ENCODE measurements around the gene CD200R1. TPM values are rescaled to one million over a fixed set of nuclear protein-coding genes. Genes with fewer than 3 reads are reported as not detected.
A peak's percentile ranks its signal among the peaks of the same experiment; 100 is the strongest.

CD200R1 gene
- polyA plus RNA-seq, 4 donors, result 0.27 to 1.3 (median 0.48) TPM; not detected in 1

DNA sequence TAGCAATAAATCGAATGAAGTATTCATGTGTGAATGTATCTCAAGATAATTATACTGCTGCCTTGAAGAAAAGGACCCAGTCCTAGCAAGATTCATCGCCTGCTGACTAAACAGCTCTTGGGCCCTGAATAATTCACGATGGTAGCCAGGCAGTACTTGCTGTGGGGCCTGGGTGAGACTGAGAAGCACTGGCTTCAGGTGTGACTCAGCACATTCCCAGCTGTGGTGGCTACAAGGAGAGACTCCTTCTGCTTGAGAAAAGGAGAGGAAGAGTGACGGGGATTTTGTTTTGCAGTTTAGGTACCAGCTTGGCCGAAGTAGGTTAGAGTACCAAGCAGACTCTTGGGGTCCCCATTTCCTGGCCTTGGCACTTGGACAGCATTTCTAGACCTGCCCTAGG is 80.6 kb downstream of the CD200R1 start:
- Histone ChIP-seq H3K4me3 (ENCODE audit: low read depth in 1 of 3, low read length in 3 of 3) (no peak overlapping the region), H3K4me1 (ENCODE audit: control insufficient read depth in 3 of 3, insufficient read depth in 2 of 3, low read depth in 1 of 3, low read length in 2 of 3) (no peaks in the 10 kb centered on the region), H3K9me3 (ENCODE audit: control insufficient read depth in 2 of 2, insufficient read depth in 1 of 2, low read depth in 1 of 2, low read length in 1 of 2) (no peaks in the 10 kb centered on the region), H3K27me3 (ENCODE audit: control insufficient read depth in 3 of 3, insufficient read depth in 3 of 3, low read length in 3 of 3) (no peaks in the 10 kb centered on the region), H3K27ac (ENCODE audit: low read depth in 1 of 3, low read length in 2 of 3) (no peak overlapping the region), H3K36me3 (ENCODE audit: control insufficient read depth in 3 of 3, insufficient read depth in 2 of 3, low read depth in 1 of 3, low read length in 3 of 3) (no peaks in the 10 kb centered on the region)
- FAIRE-seq (no peak), DNase-seq (no peak)
- 76 to 80% (median 76%) methylated on average over 5 of the region's 5 CpGs for WGBS, 3 donors

DNA sequence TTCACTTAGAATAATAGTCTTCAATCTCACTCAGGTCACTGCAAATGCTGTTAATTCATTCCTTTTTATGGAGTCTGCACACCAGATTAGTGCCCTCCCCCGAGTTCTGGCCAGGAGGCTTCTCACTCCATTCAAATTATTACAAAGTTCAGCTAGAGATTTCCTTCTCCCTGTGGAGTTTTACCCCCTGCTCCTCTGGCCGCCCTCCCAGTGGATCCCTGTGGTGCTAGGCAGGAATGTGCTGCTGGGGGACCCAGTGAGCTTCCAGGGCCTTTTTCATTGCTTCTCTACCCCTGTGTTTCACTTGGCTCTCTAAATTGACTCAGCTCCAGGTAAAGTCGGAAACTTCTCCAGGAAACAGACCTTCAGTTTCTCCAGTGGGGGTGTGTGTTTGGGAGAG is 85.5 kb downstream of the CD200R1 start:
- Histone ChIP-seq H3K9me3 (ENCODE audit: control insufficient read depth in 2 of 2, insufficient read depth in 1 of 2, low read depth in 1 of 2, low read length in 1 of 2) (no peaks in the 10 kb centered on the region), H3K27ac (ENCODE audit: low read depth in 1 of 3, low read length in 2 of 3) (no peak overlapping the region), H3K27me3 (ENCODE audit: control insufficient read depth in 3 of 3, insufficient read depth in 3 of 3, low read length in 3 of 3) (no peaks in the 10 kb centered on the region), H3K4me3 (ENCODE audit: low read depth in 1 of 3, low read length in 3 of 3) (no peak overlapping the region), H3K4me1 (ENCODE audit: control insufficient read depth in 3 of 3, insufficient read depth in 2 of 3, low read depth in 1 of 3, low read length in 2 of 3) (no peaks in the 10 kb centered on the region), H3K36me3 (ENCODE audit: control insufficient read depth in 3 of 3, insufficient read depth in 2 of 3, low read depth in 1 of 3, low read length in 3 of 3) (no peaks in the 10 kb centered on the region)
- DNase-seq, result no peak
- FAIRE-seq, result no peak
- WGBS, 3 donors, result 58 to 74% (median 62%) methylated on average over 3 of the region's 3 CpGs

DNA sequence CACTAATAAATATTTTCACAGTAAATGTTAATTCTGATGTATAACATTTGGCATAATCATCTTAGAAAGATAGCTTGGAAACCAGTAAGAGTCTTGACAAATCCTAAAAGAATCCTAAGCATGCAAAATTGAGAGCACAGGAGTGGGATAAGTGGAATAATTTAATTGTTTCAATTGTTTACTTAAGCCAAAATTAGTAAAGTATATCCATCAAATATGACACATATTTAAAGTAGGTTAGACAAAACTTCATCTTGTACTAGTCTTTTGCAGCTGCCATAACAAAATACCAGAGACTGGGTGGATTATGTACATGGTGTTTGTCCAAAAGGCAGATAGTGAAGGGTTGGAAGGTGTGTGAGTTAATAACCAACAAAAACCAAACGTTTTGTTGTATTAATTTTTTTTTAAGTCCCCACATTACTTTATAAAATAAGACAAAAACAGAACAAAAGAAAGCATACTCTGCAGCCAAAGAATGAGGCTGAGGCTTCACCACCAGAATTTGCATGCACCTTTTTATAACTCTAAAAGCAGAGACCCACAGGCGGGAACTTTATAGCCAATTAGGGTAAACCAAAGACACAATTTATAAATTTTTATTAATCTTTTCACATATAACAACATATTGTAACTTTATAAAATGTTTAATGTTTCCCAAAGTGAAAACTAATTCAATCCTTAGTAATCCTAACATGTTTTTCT is 86.4 kb downstream of the CD200R1 start:
- DNase-seq, result no peak
- WGBS, 3 donors, result 45 to 54% (median 47%) methylated on average over 2 of the region's 2 CpGs
- Histone ChIP-seq H3K27me3 (ENCODE audit: control insufficient read depth in 3 of 3, insufficient read depth in 3 of 3, low read length in 3 of 3) (no peaks in the 10 kb centered on the region), H3K27ac (ENCODE audit: low read depth in 1 of 3, low read length in 2 of 3) (no peak overlapping the region), H3K9me3 (ENCODE audit: control insufficient read depth in 2 of 2, insufficient read depth in 1 of 2, low read depth in 1 of 2, low read length in 1 of 2) (no peaks in the 10 kb centered on the region), H3K36me3 (ENCODE audit: control insufficient read depth in 3 of 3, insufficient read depth in 2 of 3, low read depth in 1 of 3, low read length in 3 of 3) (no peaks in the 10 kb centered on the region), H3K4me3 (ENCODE audit: low read depth in 1 of 3, low read length in 3 of 3) (no peak overlapping the region), H3K4me1 (ENCODE audit: control insufficient read depth in 3 of 3, insufficient read depth in 2 of 3, low read depth in 1 of 3, low read length in 2 of 3) (no peaks in the 10 kb centered on the region)
- no peak for FAIRE-seq

DNA sequence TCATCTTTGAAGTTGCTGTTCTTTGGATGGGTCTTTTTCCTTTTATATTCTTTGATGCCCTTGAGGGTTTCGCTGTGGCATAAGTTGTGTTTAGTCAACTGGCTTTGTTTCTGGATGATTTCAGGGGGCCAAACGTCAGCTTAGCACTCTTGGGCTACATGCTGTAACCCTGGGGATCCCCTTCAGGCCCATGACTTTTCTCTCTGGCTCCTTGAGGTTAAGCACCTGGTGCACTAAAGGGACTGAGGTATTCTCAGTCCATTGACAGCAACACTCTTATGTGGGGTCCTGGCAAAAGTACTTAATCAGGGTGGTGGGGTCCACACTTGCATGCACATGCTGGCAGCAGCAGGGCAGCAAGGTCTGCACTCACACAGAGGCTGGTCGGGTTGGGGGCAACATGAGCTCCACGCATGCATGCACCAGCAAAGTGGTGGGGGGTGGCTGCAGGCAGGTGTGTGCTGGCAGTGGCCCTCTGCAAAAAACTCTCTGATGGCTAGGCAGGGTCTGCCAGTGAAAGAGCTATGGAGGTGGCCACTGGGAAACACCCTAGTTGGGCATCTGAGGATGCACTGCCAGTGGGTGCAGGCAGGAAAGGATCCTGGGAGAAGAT is 90.1 kb downstream of the CD200R1 start:
- no peaks in the 10 kb centered on the region for H3K27me3 ChIP-seq (ENCODE audit: control insufficient read depth in 3 of 3, insufficient read depth in 3 of 3, low read length in 3 of 3)
- H3K27ac ChIP-seq (ENCODE audit: low read depth in 1 of 3, low read length in 2 of 3), result no peak overlapping the region
- no peak for FAIRE-seq
- H3K9me3 ChIP-seq (ENCODE audit: control insufficient read depth in 2 of 2, insufficient read depth in 1 of 2, low read depth in 1 of 2, low read length in 1 of 2), result no peaks in the 10 kb centered on the region
- no peak overlapping the region for H3K4me3 ChIP-seq (ENCODE audit: low read depth in 1 of 3, low read length in 3 of 3)
- no peaks in the 10 kb centered on the region for H3K4me1 ChIP-seq (ENCODE audit: control insufficient read depth in 3 of 3, insufficient read depth in 2 of 3, low read depth in 1 of 3, low read length in 2 of 3)
- whole genome bisulfite sequencing, 3 donors, result 72 to 85% (median 76%) methylated on average over 4 of the region's 4 CpGs
- H3K36me3 ChIP-seq (ENCODE audit: control insufficient read depth in 3 of 3, insufficient read depth in 2 of 3, low read depth in 1 of 3, low read length in 3 of 3), result no peaks in the 10 kb centered on the region
- no peak for DNase-seq

DNA sequence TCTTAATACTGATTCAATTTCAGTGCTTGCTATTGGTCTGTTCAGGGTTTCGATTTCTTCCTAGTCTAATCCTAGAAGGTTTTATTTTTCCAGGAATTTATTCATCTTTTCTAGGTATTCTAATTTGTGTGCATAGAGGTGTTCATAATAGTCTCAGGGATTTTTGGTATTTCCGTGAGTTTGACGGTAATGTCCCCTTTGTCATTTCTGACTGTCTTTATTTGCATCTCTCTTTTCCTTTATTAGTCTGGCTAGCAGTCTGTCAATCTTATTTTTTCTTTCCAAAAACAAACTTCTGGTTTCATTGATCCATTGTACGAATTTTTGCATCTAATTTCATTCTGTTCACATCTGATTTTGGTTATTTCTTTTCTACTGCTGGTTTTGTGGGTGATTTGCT is 93.0 kb downstream of the CD200R1 start:
- no peak for DNase-seq
- Histone ChIP-seq H3K4me3 (ENCODE audit: low read depth in 1 of 3, low read length in 3 of 3) (no peak overlapping the region), H3K9me3 (ENCODE audit: control insufficient read depth in 2 of 2, insufficient read depth in 1 of 2, low read depth in 1 of 2, low read length in 1 of 2) (no peaks in the 10 kb centered on the region), H3K36me3 (ENCODE audit: control insufficient read depth in 3 of 3, insufficient read depth in 2 of 3, low read depth in 1 of 3, low read length in 3 of 3) (no peaks in the 10 kb centered on the region), H3K4me1 (ENCODE audit: control insufficient read depth in 3 of 3, insufficient read depth in 2 of 3, low read depth in 1 of 3, low read length in 2 of 3) (no peaks in the 10 kb centered on the region), H3K27ac (ENCODE audit: low read depth in 1 of 3, low read length in 2 of 3) (no peak overlapping the region), H3K27me3 (ENCODE audit: control insufficient read depth in 3 of 3, insufficient read depth in 3 of 3, low read length in 3 of 3) (no peaks in the 10 kb centered on the region)
- FAIRE-seq, result no peak
- 74 to 85% (median 83%) methylated on average over 4 of the region's 4 CpGs for WGBS, 3 donors

DNA sequence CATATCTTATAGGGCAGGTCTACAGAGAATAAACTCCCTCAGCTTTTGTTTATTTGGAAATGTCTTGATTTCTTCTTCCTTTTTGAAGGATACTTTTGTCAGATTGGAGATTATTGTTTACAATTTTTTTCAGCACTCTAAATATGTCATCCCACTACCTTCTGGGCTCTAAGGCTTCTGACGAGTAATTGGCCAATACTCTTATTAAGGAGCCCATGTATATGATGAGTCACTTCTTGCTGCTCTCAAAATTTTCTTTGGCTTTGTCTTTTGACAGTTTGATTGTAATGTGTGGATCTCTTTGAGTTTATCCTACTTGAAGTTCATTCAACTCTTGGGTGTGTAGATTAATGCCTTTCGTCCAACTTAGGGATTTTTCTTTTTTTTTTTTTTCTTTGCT is 99.3 kb downstream of the CD200R1 start:
- H3K9me3 ChIP-seq (ENCODE audit: control insufficient read depth in 2 of 2, insufficient read depth in 1 of 2, low read depth in 1 of 2, low read length in 1 of 2), result peaks cover 0 to 7% of the 10 kb centered on the region in 2 donors
- H3K4me3 ChIP-seq (ENCODE audit: low read depth in 1 of 3, low read length in 3 of 3), result no peak overlapping the region
- H3K4me1 ChIP-seq (ENCODE audit: control insufficient read depth in 3 of 3, insufficient read depth in 2 of 3, low read depth in 1 of 3, low read length in 2 of 3), result no peaks in the 10 kb centered on the region
- DNase-seq, result no peak
- no peak overlapping the region for H3K27ac ChIP-seq (ENCODE audit: low read depth in 1 of 3, low read length in 2 of 3)
- 81 to 86% (median 83%) methylated on average over 2 of the region's 2 CpGs for WGBS, 3 donors
- H3K27me3 ChIP-seq (ENCODE audit: control insufficient read depth in 3 of 3, insufficient read depth in 3 of 3, low read length in 3 of 3), result no peaks in the 10 kb centered on the region
- no peaks in the 10 kb centered on the region for H3K36me3 ChIP-seq (ENCODE audit: control insufficient read depth in 3 of 3, insufficient read depth in 2 of 3, low read depth in 1 of 3, low read length in 3 of 3)
- no peak for FAIRE-seq

DNA sequence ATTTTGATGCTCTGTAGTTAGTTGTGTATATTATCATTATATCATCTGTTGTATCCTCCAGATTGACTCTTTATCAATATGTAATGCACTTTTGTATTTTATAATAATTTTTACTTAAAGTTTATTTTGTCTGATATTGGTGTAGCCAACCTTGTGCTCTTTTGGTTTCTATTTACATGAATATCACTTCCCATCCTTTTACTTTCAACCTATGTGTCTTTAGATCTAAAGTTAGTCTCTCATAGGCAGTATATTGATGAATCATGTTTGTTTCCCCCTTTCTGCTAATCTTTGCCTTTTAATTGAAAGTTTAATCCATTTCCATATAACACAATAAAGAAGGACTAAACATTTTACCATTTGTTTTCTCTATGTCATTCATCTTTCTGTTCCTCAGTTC is 100.2 kb downstream of the CD200R1 start:
- no peaks in the 10 kb centered on the region for H3K4me1 ChIP-seq (ENCODE audit: control insufficient read depth in 3 of 3, insufficient read depth in 2 of 3, low read depth in 1 of 3, low read length in 2 of 3)
- no peak for FAIRE-seq
- peaks cover 0 to 7% of the 10 kb centered on the region in 2 donors for H3K9me3 ChIP-seq (ENCODE audit: control insufficient read depth in 2 of 2, insufficient read depth in 1 of 2, low read depth in 1 of 2, low read length in 1 of 2)
- no peak overlapping the region for H3K27ac ChIP-seq (ENCODE audit: low read depth in 1 of 3, low read length in 2 of 3)
- no peaks in the 10 kb centered on the region for H3K27me3 ChIP-seq (ENCODE audit: control insufficient read depth in 3 of 3, insufficient read depth in 3 of 3, low read length in 3 of 3)
- H3K4me3 ChIP-seq (ENCODE audit: low read depth in 1 of 3, low read length in 3 of 3), result no peak overlapping the region
- DNase-seq, result no peak
- no peaks in the 10 kb centered on the region for H3K36me3 ChIP-seq (ENCODE audit: control insufficient read depth in 3 of 3, insufficient read depth in 2 of 3, low read depth in 1 of 3, low read length in 3 of 3)

DNA sequence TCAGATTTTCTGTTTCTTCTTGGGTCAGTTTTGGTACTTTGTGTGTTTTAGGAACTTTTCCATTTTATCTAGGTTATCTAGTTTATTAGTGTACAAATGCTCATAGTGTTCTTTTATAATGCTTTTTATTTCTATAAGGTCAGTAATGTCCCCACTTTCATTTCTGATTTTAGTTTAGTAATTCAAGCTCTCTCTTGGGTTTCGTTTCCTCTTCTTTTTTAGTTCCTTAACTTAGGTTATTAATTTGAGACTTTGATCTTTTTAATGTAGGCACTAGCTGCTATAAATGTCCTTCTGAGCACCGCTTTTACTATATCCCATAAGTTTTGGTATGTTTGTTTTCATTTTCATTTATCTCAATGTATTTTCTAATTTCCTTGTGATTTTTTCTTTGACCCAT is 101.3 kb downstream of the CD200R1 start:
- H3K27ac ChIP-seq (ENCODE audit: low read depth in 1 of 3, low read length in 2 of 3), result no peak overlapping the region
- H3K27me3 ChIP-seq (ENCODE audit: control insufficient read depth in 3 of 3, insufficient read depth in 3 of 3, low read length in 3 of 3), result no peaks in the 10 kb centered on the region
- FAIRE-seq (peak; percentile 10), DNase-seq (no peak)
- no peaks in the 10 kb centered on the region for H3K4me1 ChIP-seq (ENCODE audit: control insufficient read depth in 3 of 3, insufficient read depth in 2 of 3, low read depth in 1 of 3, low read length in 2 of 3)
- H3K9me3 ChIP-seq (ENCODE audit: control insufficient read depth in 2 of 2, insufficient read depth in 1 of 2, low read depth in 1 of 2, low read length in 1 of 2), result peaks cover 0 to 7% of the 10 kb centered on the region in 2 donors
- H3K36me3 ChIP-seq (ENCODE audit: control insufficient read depth in 3 of 3, insufficient read depth in 2 of 3, low read depth in 1 of 3, low read length in 3 of 3), result no peaks in the 10 kb centered on the region
- WGBS, 3 donors, result 13 to 47% (median 27%) methylated on average over 2 of the region's 2 CpGs
- H3K4me3 ChIP-seq (ENCODE audit: low read depth in 1 of 3, low read length in 3 of 3), result no peak overlapping the region

DNA sequence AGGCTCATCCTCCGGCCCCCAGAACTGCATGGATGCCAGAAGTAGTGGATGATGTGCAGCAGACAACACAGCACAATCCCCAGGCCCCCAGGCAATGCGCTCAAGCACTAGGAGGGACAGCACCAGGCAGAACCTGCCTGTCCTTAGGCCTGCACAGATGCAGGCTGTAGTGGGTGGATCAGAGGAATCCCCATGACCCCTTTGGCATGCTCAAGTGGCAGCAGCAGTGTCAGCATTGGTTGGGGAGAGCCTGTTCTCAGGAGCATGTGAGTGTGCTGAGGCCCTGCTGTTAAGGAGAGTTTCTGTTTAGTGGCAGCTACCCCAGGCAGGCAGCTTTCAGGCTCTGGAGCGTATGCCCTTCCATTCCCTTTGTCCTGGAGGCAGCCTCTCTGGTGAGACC is 103.2 kb downstream of the CD200R1 start:
- Histone ChIP-seq H3K4me1 (ENCODE audit: control insufficient read depth in 3 of 3, insufficient read depth in 2 of 3, low read depth in 1 of 3, low read length in 2 of 3) (no peaks in the 10 kb centered on the region), H3K9me3 (ENCODE audit: control insufficient read depth in 2 of 2, insufficient read depth in 1 of 2, low read depth in 1 of 2, low read length in 1 of 2) (peaks cover 0 to 7% of the 10 kb centered on the region in 2 donors), H3K36me3 (ENCODE audit: control insufficient read depth in 3 of 3, insufficient read depth in 2 of 3, low read depth in 1 of 3, low read length in 3 of 3) (no peaks in the 10 kb centered on the region), H3K4me3 (ENCODE audit: low read depth in 1 of 3, low read length in 3 of 3) (no peak overlapping the region), H3K27me3 (ENCODE audit: control insufficient read depth in 3 of 3, insufficient read depth in 3 of 3, low read length in 3 of 3) (no peaks in the 10 kb centered on the region), H3K27ac (ENCODE audit: low read depth in 1 of 3, low read length in 2 of 3) (no peak overlapping the region)
- 87 to 95% (median 89%) methylated on average over 3 of the region's 3 CpGs for WGBS, 3 donors
- DNase-seq, result no peak
- FAIRE-seq, result no peak

All from small intestine (tissue), 7 donors.